PC-3 (cell line): ENCODE results near the gene KRT7. TPM values are rescaled to one million over a fixed set of nuclear protein-coding genes. Genes with fewer than 3 reads are reported as not detected.

Experiments
- ATAC-seq: fragments of 200-7000 bp; cut with Tn5 transposase; 2 replicates; pipeline ENCODE4 v1.9.1; 2020; ENCODE audit warnings: mild to moderate bottlenecking, moderate library complexity
- BruUV-seq: library from RNA; stranded (reverse); fragments of 400-500 nt; replicated peaks from 2 replicates; lab custom pipeline; 2021; lab: Mats Ljungman, UMichigan
- CTCF ChIA-PET: fragments of 300-600 bp; sonication (Branson Sonifier 250); formaldehyde crosslinking; loops from one replicate; lab custom pipeline; 2022; ENCODE audit warnings: antibody characterized with exemption; lab: Charles Lee
- POLR2A ChIA-PET: fragments of 300-600 bp; sonication (Branson Sonifier 250); formaldehyde crosslinking; loops from one replicate; lab custom pipeline; 2022; ENCODE audit warnings: antibody characterized with exemption; ENCODE audit not compliant: unreplicated experiment; lab: Charles Lee
- DNase-seq: peaks from one replicate; pipeline ENCODE4 v3.0.0-alpha.2; 2015
- H2AFZ ChIP-seq: fragments of 300-600 bp; sonication (generic); 2 replicates; pipeline ENCODE4 v1.6.0; 2016; ENCODE audit warnings: antibody characterized with exemption, low read length
- H3F3A ChIP-seq: fragments of 300-600 bp; sonication (generic); one replicate; pipeline ENCODE4 v1.6.0; 2017; ENCODE audit warnings: antibody characterized with exemption, low read length, control low read depth, mild to moderate bottlenecking; ENCODE audit not compliant: unreplicated experiment
- H3K27ac ChIP-seq: fragments of 300-600 bp; sonication (generic); 2 replicates; pipeline ENCODE4 v1.5.1; 2016; ENCODE audit warnings: mild to moderate bottlenecking, low read length
- H3K27me3 ChIP-seq: fragments of 300-600 bp; sonication (generic); 2 replicates; pipeline ENCODE4 v1.6.1; 2016; ENCODE audit warnings: low read length, mixed read lengths
- H3K36me3 ChIP-seq: fragments of 300-600 bp; sonication (generic); 2 replicates; pipeline ENCODE4 v1.6.1; 2016; ENCODE audit warnings: low read depth, mixed run types, low read length, mixed read lengths
- H3K4me1 ChIP-seq: fragments of 300-600 bp; sonication (generic); 2 replicates; pipeline ENCODE4 v1.5.1; 2016; ENCODE audit warnings: low read length; ENCODE audit not compliant: insufficient read depth
- H3K4me2 ChIP-seq: fragments of 300-600 bp; sonication (generic); 2 replicates; pipeline ENCODE4 v1.6.0; 2016; ENCODE audit warnings: low read length
- H3K4me3 ChIP-seq: fragments of 300-600 bp; sonication (generic); 2 replicates; pipeline ENCODE4 v1.5.1; 2016; ENCODE audit warnings: mild to moderate bottlenecking, low read length, mixed read lengths
- H3K79me2 ChIP-seq: fragments of 300-600 bp; sonication (generic); 2 replicates; pipeline ENCODE4 v1.6.1; 2017; ENCODE audit warnings: low read length, mixed read lengths
- H3K9ac ChIP-seq: fragments of 300-600 bp; sonication (generic); 2 replicates; pipeline ENCODE4 v1.6.0; 2016; ENCODE audit warnings: mild to moderate bottlenecking, low read length
- H3K9me2 ChIP-seq: fragments of 300-600 bp; sonication (generic); replicated peaks from 2 replicates; pipeline ENCODE4 v1.6.1; 2016; ENCODE audit warnings: mixed run types, low read length, mixed read lengths
- H3K9me3 ChIP-seq: fragments of 300-600 bp; sonication (generic); 2 replicates; pipeline ENCODE4 v1.6.1; 2016; ENCODE audit warnings: low read length, mixed read lengths
- H4K20me1 ChIP-seq: fragments of 300-600 bp; sonication (generic); 2 replicates; pipeline ENCODE4 v1.6.1; 2016; ENCODE audit warnings: low read length, mixed read lengths
- CTCF ChIP-seq: fragments of 300-600 bp; sonication (generic); conservative IDR thresholded peaks from 2 replicates; pipeline ENCODE4 v1.5.1; 2017; ENCODE audit warnings: antibody characterized with exemption, low read depth, mild to moderate bottlenecking, low read length
- EZH2 ChIP-seq: fragments of 300-600 bp; sonication (generic); IDR thresholded peaks from one replicate; pipeline ENCODE4 v1.6.1; 2017; ENCODE audit warnings: antibody characterized with exemption, mild to moderate bottlenecking, low read length; ENCODE audit not compliant: unreplicated experiment
- EZH2phosphoT487 ChIP-seq: fragments of 300-600 bp; sonication (generic); IDR thresholded peaks from 2 replicates; pipeline ENCODE4 v1.6.1; 2018; ENCODE audit warnings: mild to moderate bottlenecking, antibody characterized with exemption, low read length, borderline replicate concordance
- intact Hi-C: fragments of 100-400 bp; cut with micrococcal nuclease; formaldehyde crosslinking; loops from 2 replicates; pipeline ENCODE4 v1.9.0; 2023
- total RNA-seq: library from RNA; depleted of rRNA; stranded (reverse); fragments of >200 nt; gene quantifications from 2 replicates; pipeline ENCODE4 v1.2.3, GENCODE V29; 2014

KRT7 gene
- total RNA-seq, 1 experiment from 2014 or later, result 2,144 TPM

- DNase-seq (peak; percentile 63), ATAC-seq (0 out of 2 replicates have a peak, but pooled peaks have one; percentile 3)
- Histone ChIP-seq H2AFZ (no peak overlapping the region), H3F3A (peaks cover 7% of the 10 kb centered on the region), H3K27me3 (no peaks in the 10 kb centered on the region), H3K9me3 (no peaks in the 10 kb centered on the region), H3K4me3 (no peak overlapping the region), H3K9ac (no peak overlapping the region), H3K36me3 (no peaks in the 10 kb centered on the region), H4K20me1 (no peaks in the 10 kb centered on the region), H3K79me2 (no peaks in the 10 kb centered on the region), H3K4me2 (peak overlapping the region; percentile 6; the same call in 1 of the 2 replicates), H3K4me1 (peaks cover 61% of the 10 kb centered on the region), H3K9me2 (no peaks in the 10 kb centered on the region), H3K27ac (peak overlapping the region; percentile 72)
- no TSS peak for BruUV-seq
- ChIA-PET POLR2A (interaction anchor here (0.5 kb wide), 1 partner anchor 67 kb away, joined by 12 read pairs; no protein-coding TSS in a partner anchor), CTCF (interaction anchor here (0.5 kb wide), 1 partner anchor 65 kb away, joined by 3 read pairs; no protein-coding TSS in a partner anchor)
- TF ChIP-seq EZH2, result no peak
- TF ChIP-seq CTCF, result peak; percentile 19; the same call in 1 of the 2 replicates
- no peak for TF ChIP-seq EZH2phosphoT487
- intact Hi-C loops, result no loop called here
These were observed 18.6 kb upstream of the KRT7 start for GRCh38 chr12:52214421-52214802.

- no peaks in the 10 kb centered on the region for H3K9me2 ChIP-seq
- DNase-seq (peak; percentile 95), ATAC-seq (peak; percentile 63)
- no peaks in the 10 kb centered on the region for H3K9me3 ChIP-seq
- no TSS peak for BruUV-seq
- no peak overlapping the region for H2AFZ ChIP-seq
- H3K9ac ChIP-seq, result no peak overlapping the region; the same call in 1 of the 2 replicates
- intact Hi-C loops, result no loop called here
- no peaks in the 10 kb centered on the region for H3K36me3 ChIP-seq
- peak overlapping the region; percentile 72 for H3K27ac ChIP-seq
- ChIA-PET CTCF (interaction anchor here (0.6 to 1.3 kb wide), 2 partner anchors 64 to 92 kb away, joined by 5 to 11 read pairs; no protein-coding TSS in a partner anchor), POLR2A (interaction anchor here (0.5 to 0.7 kb wide), 4 partner anchors 25 to 69 kb away, joined by 3 to 6 read pairs (median 3); no protein-coding TSS in a partner anchor)
- H3K4me3 ChIP-seq, result no peak overlapping the region
- TF ChIP-seq CTCF (no peak), EZH2 (no peak), EZH2phosphoT487 (no peak)
- no peaks in the 10 kb centered on the region for H3K27me3 ChIP-seq
- peaks cover 57% of the 10 kb centered on the region for H3K4me1 ChIP-seq
- peaks cover 7% of the 10 kb centered on the region for H3F3A ChIP-seq
- peak overlapping the region; percentile 42 for H3K4me2 ChIP-seq
- no peaks in the 10 kb centered on the region for H4K20me1 ChIP-seq
- no peaks in the 10 kb centered on the region for H3K79me2 ChIP-seq
These were observed 17.4 kb upstream of the KRT7 start for GRCh38 chr12:52215587-52216031.

- Histone ChIP-seq H3K4me1 (peaks cover 58% of the 10 kb centered on the region), H3K9ac (no peak overlapping the region; the same call in 1 of the 2 replicates), H3K4me2 (peak overlapping the region; percentile 42), H2AFZ (no peak overlapping the region), H3K27ac (peak overlapping the region; percentile 72), H3K27me3 (no peaks in the 10 kb centered on the region), H3K4me3 (no peak overlapping the region), H3K9me2 (no peaks in the 10 kb centered on the region), H3K79me2 (no peaks in the 10 kb centered on the region), H3K9me3 (no peaks in the 10 kb centered on the region), H4K20me1 (no peaks in the 10 kb centered on the region), H3K36me3 (no peaks in the 10 kb centered on the region), H3F3A (peaks cover 7% of the 10 kb centered on the region)
- BruUV-seq, result TSS peak; percentile 56
- ChIA-PET POLR2A (interaction anchor here (0.5 to 0.7 kb wide), 4 partner anchors 25 to 69 kb away, joined by 3 to 6 read pairs (median 3); no protein-coding TSS in a partner anchor), CTCF (interaction anchor here (0.6 to 1.3 kb wide), 2 partner anchors 63 to 93 kb away, joined by 5 to 11 read pairs; no protein-coding TSS in a partner anchor)
- peak; percentile 3 for DNase-seq
- no peak for ATAC-seq
- TF ChIP-seq CTCF, result no peak
- no peak for TF ChIP-seq EZH2
- TF ChIP-seq EZH2phosphoT487, result no peak
- intact Hi-C loops, result no loop called here
These were observed 16.9 kb upstream of the KRT7 start for GRCh38 chr12:52216100-52216499.
